ENCODE data around the gene PITPNC1. TPM values are rescaled to one million over a fixed set of nuclear protein-coding genes. Genes with fewer than 3 reads are reported as not detected.

The PITPNC1 gene
- total RNA-seq, 1 donor from 2014 or later = 23.7 TPM

DNA sequence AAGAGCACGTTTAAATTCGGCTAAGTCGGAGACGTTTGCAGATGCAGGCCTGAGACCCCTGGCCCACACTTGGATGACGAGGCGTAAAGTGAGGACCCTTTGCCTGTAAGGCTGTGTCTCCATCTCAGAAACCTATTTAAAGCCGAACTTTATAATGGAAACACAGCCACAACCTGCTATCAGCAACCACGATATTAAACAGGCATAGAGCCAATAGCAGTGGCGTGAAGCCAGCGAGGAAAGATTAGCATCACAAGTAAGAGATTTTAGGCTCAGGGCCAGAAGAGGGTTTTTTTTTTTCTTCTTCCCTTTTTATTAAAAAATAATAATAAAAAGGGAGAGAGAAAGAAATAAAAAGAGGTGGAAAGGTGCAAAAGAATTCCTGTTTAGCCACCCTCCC, 229.4 kb downstream of the PITPNC1 start:
- TF ChIP-seq, protein P1, sequence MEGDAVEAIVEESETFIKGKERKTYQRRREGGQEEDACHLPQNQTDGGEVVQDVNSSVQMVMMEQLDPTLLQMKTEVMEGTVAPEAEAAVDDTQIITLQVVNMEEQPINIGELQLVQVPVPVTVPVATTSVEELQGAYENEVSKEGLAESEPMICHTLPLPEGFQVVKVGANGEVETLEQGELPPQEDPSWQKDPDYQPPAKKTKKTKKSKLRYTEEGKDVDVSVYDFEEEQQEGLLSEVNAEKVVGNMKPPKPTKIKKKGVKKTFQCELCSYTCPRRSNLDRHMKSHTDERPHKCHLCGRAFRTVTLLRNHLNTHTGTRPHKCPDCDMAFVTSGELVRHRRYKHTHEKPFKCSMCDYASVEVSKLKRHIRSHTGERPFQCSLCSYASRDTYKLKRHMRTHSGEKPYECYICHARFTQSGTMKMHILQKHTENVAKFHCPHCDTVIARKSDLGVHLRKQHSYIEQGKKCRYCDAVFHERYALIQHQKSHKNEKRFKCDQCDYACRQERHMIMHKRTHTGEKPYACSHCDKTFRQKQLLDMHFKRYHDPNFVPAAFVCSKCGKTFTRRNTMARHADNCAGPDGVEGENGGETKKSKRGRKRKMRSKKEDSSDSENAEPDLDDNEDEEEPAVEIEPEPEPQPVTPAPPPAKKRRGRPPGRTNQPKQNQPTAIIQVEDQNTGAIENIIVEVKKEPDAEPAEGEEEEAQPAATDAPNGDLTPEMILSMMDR (IDR thresholded peaks at IDR 0.05) = no peak
- intact Hi-C loops (cut with DNase I) = no loop called here
- Histone ChIP-seq H3K27me3 (ENCODE audit: low read depth) (no peaks in the 10 kb centered on the region), H3K4me3 (no peak overlapping the region), H3K9me3 (no peaks in the 10 kb centered on the region), H3K27ac (no peak overlapping the region), H3K4me1 (peaks cover 21% of the 10 kb centered on the region), H3K36me3 (no peaks in the 10 kb centered on the region)
- ATAC-seq (no peak), DNase-seq (no peak)

DNA sequence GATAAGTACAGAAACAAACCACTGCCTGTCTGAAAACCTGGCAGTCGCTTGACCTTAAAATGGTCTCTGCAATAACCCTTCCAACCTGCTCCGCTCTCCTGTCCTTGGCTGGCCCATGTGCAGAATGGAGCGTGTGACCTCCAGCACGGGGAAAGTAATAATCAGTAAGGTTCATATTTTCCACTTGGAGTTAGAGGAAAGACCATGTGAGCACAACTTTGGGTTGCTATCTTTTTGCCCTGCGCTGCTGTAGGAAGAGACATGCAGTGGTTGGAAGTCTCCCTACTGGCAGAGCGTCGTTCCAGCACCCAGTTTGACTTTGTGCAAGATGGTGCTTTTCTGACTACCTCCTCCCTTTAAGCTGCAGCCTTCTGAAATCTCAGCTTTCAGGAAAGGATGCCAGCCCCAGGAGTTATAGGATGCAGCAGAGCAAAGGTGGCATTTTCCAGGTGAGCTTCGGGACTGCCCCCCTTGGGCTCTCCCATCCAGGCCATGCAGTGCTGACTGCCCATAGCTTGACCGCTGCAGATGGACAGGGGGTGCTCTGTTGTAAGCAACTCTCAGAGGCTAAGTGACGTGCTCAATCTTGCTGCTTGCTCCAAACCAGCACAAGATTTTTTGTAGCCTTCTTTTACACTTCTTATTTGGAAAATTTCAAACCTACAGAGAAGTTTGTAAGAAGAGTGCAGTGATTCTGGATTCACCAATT, 230.0 kb downstream of the PITPNC1 start:
- Histone ChIP-seq H3K27me3 (ENCODE audit: low read depth) (no peaks in the 10 kb centered on the region), H3K4me3 (no peak overlapping the region), H3K4me1 (peaks cover 21% of the 10 kb centered on the region), H3K36me3 (no peaks in the 10 kb centered on the region), H3K9me3 (no peaks in the 10 kb centered on the region), H3K27ac (no peak overlapping the region)
- intact Hi-C loops (cut with DNase I) = no loop called here
- DNase-seq = no peak
- TF ChIP-seq, protein P1 (IDR thresholded peaks at IDR 0.05) = no peak
- ATAC-seq = no peak

DNA sequence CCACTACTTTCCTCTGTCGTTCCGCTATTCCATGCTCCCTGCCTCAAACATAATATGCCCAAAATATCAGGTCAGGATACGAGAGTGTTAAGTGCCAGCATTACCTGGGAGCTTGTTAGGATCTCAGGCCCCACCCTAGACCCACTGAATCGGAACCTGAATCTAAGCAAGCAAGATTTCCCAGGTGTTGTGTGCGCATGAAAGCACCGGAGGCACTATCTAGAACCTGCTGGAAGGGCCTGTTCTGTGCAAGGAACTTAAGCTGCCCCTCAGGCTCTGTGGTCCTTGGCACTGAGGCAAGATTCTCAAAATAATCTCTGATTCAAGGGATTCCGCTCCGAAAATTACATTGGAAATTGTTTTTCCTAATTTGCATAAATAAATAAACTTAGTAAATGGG, 233.0 kb downstream of the PITPNC1 start:
- intact Hi-C loops (cut with DNase I) = no loop called here
- Histone ChIP-seq H3K9me3 (no peaks in the 10 kb centered on the region), H3K4me3 (no peak overlapping the region), H3K27me3 (ENCODE audit: low read depth) (no peaks in the 10 kb centered on the region), H3K27ac (no peak overlapping the region), H3K4me1 (peaks cover 17% of the 10 kb centered on the region), H3K36me3 (no peaks in the 10 kb centered on the region)
- TF ChIP-seq, protein P1 (IDR thresholded peaks at IDR 0.05) = no peak
- DNase-seq (no peak), ATAC-seq (no peak)

DNA sequence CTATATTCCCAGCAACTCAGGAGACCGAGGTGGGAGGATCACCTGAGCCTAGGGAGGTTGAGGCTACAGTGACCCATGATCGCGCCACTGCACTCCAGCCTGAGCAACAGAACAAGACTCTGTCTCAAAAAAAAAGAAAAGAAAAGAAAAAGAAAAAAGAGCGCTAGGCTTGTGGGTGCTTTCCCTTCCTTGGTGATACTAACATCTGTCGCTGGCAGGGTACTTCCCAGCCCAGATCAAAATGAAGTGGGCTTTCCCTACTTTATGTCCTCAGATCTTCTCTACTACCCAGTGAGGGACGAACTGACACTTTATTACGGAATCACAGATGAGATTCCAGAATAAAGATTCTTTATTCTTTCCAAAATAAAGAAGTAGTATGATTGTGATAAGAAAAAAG, 236.9 kb downstream of the PITPNC1 start:
- H3K4me1 ChIP-seq = no peaks in the 10 kb centered on the region
- H3K27ac ChIP-seq = no peak overlapping the region
- no peaks in the 10 kb centered on the region for H3K36me3 ChIP-seq
- ATAC-seq = no peak
- H3K27me3 ChIP-seq (ENCODE audit: low read depth) = no peaks in the 10 kb centered on the region
- no peak overlapping the region for H3K4me3 ChIP-seq
- TF ChIP-seq, protein P1 (IDR thresholded peaks at IDR 0.05) = no peak
- no peaks in the 10 kb centered on the region for H3K9me3 ChIP-seq
- intact Hi-C loops (cut with DNase I) = no loop called here
- DNase-seq = no peak

DNA sequence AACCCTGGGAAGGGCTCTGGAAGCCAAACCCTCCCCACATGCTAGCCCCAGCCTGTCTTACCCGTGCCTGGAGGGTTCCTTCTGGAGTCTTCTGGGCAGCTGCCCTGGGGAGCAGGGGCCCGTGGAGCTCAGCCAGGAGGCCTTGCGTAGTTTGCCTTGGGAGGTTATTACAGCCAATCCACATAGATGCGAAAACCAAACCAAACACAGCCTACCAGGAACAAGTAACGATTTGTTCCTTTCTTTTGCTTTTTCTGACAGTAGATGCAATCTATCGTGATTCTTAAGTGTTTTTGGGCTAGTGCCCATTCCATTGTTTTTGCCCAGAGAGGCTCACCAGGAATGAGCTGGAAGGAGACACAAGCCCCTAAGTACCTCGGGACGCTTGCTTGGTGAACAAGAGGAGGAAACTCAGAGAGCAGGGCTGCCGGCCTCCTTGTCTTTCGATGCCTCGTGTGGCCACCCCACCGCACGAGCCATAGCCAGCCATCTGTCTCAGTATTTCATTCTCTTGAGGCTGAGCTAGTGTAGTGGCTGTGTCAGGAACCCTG, 238.0 kb downstream of the PITPNC1 start:
- Histone ChIP-seq H3K4me1 (no peaks in the 10 kb centered on the region), H3K4me3 (no peak overlapping the region), H3K27ac (no peak overlapping the region), H3K27me3 (ENCODE audit: low read depth) (no peaks in the 10 kb centered on the region), H3K9me3 (no peaks in the 10 kb centered on the region), H3K36me3 (no peaks in the 10 kb centered on the region)
- intact Hi-C loops (cut with DNase I) = no loop called here
- TF ChIP-seq, protein P1 (IDR thresholded peaks at IDR 0.05) = no peak
- DNase-seq (no peak), ATAC-seq (no peak)
